ENCODE results near the gene ADPRHL1.

The ADPRHL1 gene

DNA sequence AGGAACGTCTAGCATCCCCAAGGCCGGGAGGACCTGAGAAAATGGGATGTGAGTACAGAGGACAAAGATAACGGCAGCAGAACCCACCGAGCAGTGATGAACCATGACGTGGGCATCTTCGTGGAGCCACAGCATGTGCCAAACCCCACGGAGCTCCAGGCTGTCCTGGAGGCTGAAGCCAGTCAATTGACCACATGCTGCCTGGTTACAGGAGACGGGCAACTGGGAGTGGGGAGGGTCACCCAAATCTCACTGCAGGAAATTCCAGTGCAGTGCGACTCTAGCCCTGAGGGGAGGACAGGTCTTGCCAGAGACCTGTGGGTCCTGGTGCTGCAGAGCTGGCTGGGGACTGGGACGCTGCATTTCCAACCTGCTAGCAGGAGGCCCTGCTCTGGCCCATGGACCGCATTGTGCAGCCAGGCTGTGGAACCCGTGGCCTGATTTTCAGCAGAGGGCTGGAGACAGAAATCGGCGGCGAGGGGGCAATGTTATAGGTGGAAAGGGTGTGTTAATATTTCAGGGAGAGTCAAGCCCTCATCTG, 86.2 kb downstream of the ADPRHL1 start:
- DNase-seq: no peak

DNA sequence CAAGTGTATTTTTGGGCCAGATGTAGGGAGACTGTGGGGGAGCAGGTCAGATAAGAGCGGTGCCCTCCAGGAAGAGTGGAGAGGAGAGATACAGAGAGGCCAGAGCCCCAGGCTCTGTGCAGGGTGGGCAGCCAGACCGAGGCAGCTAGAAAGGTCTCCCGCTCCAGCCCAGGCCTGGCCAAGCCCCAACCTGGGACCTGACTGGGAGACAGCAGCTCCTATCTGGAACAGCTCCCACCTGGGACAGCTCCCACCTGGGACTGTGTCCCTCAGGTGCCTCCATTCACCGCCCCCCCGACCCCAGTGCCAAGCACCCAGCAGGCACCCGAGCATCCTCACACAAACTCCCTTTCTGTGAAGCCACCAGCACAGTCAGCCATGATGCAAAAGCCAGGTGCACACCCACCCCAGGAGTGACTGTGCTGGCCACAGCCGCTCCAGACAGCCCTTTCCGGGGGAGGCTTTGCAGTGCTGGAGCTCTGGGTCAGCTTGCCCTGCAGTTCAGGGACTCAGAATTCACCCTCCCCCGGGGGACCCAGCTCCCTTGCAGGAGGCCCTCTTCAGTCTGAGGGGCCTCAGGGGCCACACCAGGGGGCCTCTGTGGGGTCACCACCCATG, 87.2 kb downstream of the ADPRHL1 start:
- DNase-seq: no peak

DNA sequence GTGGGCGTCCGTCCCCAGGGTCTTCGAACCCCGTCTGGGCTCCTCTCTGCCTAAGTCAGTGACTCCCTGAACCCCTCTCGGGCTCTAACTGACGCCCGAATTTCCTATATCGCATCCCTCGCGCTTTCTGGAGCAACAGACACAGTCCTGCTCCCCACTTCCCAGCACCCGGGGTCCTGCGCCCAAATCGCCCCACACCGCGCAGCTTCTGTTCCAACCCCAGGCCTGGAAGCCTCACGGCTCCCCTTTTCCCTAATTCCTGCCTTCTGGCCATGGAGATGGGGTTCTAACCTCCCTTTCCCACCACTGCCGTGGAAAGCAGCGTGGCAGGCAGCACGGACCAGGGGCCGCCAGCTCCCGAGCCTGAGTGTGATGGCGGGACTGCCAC, 87.7 kb downstream of the ADPRHL1 start:
- DNase-seq: no peak

DNA sequence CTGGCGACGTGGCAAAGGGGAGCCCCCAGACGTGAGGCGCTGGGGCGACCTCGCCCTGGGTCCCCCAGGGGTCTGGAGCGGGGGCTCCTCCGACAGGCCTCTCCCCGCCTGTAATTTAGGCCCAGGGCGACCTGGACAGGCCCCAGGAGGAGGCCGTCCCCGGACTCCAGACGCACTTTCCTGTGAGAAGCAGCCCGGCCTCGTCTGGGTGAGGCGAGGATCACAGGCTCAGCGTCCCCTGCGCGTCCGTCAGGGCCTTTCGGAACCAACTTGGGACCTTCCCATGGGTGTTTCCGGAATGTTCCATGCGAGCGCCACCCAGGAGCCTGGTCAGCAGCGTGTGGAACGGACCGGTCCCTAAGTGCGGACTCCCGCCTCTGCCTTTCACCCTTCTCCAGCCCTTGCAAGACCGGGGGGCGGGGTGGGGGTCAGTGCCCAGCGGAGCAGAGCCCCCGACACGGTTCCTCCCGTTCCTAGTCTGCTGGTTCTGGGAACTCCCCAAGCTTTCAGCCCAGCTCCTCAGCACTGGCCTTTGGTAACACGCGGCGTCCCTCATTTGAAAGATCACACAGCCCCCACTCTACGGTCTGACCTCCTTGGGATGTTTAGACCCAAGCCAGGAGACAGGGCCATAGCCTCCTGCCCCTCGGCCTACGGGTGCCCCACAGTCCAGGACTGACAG, 88.2 kb downstream of the ADPRHL1 start:
- DNase-seq: no peak

DNA sequence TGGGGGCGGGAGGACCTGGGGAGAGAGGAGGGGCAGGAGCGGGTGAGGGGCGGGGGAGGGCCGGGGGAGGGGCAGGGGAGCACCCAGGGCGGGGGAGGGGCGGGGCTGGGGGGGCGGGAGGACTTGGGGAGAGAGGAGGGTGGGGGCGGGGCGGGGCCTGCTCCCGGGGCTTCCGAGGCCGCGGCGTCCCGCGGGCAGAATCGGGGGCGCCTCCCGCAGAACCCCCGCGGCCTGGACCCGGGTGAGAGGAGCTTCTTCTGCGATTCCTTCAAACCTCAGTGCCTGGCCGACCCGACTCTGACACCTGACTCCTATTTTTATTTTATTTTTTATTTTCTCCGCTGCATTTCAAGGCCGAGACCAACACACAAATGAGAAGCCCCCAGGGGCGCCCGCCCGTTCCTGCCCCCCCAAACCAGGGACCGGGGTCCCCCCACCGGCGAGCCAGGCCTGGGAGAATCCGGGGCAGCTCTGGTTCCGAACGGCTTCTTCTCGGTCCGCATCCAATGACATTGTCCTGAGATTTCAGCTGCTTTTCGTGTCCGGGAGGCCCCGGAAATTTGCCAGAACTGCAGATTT, 88.9 kb downstream of the ADPRHL1 start:
- no peak for DNase-seq

DNA sequence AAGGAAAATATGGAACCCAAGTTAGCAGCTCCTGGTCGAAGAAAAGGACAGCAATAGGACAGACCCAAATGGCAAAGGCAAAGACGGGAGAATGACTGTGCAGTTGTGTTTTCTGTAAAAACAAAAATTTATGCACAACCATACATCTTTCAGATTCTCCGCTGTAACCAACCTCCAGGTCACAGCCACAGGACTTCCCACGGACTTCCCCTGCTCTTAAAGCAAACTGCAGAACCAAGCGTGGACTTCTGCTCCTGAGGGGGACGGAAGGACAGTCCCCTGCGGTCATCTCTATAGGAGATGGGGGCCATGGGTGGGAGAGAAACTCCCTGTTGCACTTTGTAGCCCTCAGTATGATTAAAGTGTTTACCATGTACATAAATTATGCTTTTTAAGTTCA, 91.9 kb downstream of the ADPRHL1 start:
- no peak for DNase-seq

DNA sequence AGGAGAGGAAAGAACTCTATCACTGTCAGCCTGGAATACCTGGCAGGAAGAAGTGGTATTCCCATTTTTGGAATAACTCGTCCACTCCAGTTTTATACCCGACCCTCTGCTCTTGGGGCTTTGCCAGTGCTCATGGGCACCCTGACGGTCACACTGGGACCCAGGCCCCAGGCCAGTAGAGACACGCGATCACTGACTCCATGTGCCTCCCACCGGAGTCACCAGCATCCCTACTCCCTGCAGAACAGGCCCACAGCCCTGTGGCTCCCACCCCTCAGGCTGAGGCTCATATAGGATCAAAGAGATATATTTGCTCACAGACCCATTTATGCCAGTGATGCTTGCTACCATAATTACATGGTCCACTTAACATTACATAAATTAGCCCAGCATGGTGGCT, 92.8 kb downstream of the ADPRHL1 start:
- DNase-seq: no peak

DNA sequence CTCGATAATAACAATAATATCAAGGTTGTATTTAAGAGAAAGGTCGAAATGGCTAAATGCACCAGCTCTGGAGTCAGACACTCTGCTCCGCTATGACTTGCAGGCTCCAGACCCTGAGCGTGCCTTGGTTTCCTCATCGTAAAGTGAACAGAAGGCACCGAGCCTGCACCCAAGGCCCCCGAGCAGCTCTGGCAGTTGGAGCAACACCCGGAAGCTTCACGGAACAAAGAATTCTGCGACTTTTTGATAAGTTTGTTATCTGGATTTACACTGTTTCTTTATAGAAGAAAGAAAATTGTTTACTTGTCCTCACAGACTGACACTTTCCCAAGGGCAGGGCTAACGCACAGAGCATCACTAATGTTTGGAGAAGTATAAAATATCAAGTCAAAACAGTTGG, 93.7 kb downstream of the ADPRHL1 start:
- no peak for DNase-seq

DNA sequence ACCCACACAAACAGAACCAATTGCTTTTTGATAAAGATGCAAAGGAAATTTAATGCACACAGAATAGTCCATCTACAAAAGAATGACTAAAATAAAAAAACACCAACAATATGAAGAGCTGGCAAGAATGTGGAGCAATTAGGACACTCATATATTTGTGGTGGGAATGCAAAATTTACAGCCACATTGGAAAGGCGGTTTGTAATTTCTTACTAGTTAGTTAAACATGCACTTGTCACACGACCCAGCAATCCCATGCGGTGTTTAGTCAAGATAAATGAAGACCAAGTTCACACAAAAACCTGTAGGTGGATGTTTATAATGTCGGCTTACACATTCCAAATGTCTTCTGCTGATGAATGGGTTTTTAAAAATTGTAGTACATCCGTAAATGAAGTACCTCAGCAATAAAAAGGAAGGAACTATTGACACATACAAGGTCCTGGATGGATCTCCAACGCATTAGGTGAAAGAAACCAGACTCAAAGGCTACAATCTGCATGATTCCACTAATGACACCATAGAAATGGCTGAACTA, 94.6 kb downstream of the ADPRHL1 start:
- DNase-seq: no peak

DNA sequence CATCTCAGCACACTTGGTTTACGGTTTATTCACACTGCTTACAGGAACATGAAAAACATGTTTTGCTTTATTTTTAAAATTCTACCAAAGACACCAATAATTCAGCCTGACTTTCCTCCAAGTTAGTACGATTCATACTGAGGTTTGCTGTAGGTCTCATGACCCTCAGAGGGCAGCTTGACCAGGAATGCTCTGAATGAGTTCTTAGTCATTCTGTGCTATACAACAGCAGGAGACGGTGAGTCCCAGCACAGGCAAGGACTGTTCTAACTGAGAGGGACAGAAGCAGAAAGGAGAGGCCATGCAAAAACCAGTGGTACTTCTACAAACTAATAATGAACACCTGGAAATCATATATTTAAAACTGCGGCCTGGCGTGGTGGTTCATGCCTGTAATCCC, 95.8 kb downstream of the ADPRHL1 start:
- no peak for DNase-seq

DNA sequence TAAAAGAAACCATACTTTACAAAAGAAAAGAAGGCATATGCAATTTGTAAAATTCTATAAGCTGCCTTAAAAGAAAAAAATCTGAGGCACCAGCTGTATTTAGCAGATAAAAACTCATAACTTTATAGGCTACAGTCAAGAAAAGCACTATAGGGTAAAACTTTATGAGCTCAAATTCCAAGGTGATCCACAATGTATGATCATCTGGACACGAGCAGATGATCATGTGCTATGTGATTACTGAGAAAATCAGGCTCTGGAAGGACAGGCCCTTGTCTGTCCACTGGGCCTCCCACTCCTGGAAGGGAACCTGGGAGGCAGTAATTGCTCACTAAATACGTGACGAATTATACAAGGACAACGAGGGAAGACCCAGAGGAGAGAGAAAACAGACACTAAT, 96.7 kb downstream of the ADPRHL1 start:
- no peak for DNase-seq

DNA sequence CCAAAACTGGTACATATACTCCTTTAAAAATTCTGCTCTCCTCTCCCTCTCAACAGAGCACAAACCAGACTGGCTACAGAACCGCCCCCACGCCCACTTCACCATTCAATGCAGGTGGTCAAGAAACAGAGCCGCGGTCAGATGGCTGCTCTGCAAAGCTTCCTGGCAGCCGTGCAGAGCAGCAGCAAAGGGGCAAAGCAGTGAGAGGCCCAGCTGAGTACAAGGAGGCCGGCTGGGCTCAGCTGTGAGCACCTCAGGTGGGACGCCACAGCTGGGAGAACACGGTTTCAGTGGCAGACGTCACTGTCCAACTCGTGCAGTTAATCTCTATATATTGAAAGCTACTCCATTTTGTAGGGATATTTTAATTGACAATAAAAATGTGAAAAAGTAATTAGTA, 97.7 kb downstream of the ADPRHL1 start:
- no peak for DNase-seq

DNA sequence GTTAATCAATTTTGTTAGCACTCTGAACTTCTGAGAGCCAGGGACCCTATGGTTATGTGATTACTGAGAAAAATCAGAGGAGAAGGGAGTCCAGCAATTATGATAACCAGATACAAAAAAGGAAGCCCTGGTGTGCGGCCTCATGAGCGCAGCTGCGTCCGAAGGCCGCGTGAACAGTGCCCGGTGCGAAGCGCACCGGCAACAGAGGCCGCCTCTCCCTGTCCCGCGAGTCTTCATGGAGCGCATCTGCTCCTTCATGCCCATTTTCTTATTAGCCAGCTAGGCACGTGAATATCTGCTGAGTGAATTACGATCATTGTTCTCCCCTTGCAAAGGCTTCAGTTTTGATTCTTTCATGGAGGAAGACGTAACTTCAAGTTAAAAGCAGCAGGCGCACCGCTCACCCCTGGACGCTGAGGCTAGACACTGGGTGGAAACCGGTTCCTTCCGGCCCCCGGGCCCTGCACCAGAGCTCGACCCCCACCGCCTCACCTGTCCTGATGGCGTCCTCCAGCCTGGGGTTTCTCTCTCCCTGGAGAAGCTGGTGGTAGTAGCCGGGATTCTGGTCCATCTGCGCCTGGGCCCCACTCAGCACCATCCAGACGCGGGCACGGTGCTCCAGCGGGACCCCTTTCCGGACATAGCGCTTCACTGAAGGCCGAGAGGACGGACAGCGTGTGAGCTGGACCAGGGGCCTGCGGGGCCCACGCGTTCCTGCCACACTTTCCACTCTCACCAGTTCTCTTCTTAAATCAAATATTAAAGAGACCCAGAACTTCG, 98.3 kb downstream of the ADPRHL1 start:
- no peak for DNase-seq

DNA sequence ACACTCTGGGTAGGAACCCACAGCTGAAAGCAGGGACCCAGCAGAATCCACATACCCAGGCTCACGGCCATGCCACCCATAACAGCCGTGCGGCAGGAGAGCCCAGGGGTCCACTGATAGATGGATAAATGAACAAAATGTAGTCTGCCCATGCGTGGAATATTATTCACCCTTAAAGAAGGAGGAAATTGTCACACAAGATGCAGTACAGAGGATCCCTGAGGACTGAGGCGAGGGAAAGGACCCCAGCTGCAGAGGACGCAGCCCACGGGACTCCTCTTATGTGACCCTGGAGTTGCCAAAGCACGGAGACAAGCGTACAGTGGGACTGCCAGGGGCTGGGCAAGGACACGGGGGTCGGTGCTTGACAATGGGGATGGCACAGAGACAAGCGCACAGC, 100.0 kb downstream of the ADPRHL1 start:
- DNase-seq: no peak

DNA sequence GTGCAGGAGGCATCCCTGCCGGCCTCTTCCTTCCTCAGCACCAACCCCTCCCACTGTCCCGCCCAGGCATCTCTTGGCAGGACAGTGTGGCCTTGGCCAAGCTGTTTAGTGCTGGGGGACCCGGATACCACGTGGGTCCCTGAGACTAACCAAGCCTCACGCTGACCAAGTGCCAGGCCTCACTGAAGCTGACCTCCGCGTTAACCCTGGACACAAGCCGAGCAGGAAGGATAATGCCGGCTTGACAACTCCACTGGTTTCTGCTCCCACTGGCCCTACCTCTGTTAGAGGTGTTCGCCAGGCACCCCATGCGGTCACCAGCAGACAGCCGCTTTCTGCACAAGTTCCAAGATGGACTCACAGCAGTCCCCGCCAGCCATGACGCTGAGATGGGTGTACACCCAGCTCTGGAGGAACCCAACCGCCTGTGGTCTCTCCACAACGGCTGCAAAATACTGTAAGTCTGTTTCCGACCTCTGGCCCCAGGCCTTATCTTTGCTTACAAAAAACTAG, 101.7 kb downstream of the ADPRHL1 start:
- no peak for DNase-seq

DNA sequence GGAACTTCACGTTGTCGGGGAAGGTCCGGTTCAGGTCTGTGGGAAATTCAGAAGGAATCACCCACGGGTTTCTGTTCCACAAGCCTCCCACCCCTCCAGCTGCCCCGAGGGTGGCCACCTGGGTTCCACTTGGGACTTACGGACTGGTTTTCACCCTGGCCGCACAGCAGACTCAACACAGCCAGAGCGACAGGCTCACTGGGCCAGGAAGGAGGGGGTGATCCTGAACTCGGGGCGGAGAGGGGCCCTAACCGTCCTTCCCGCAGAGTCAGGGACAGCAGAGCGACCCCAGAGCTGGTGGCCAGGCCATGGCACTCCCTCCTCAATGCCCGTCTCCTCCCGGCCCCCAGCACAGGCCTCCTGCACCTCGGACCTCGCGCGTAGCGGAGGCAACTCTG, 102.4 kb downstream of the ADPRHL1 start:
- DNase-seq: no peak

DNA sequence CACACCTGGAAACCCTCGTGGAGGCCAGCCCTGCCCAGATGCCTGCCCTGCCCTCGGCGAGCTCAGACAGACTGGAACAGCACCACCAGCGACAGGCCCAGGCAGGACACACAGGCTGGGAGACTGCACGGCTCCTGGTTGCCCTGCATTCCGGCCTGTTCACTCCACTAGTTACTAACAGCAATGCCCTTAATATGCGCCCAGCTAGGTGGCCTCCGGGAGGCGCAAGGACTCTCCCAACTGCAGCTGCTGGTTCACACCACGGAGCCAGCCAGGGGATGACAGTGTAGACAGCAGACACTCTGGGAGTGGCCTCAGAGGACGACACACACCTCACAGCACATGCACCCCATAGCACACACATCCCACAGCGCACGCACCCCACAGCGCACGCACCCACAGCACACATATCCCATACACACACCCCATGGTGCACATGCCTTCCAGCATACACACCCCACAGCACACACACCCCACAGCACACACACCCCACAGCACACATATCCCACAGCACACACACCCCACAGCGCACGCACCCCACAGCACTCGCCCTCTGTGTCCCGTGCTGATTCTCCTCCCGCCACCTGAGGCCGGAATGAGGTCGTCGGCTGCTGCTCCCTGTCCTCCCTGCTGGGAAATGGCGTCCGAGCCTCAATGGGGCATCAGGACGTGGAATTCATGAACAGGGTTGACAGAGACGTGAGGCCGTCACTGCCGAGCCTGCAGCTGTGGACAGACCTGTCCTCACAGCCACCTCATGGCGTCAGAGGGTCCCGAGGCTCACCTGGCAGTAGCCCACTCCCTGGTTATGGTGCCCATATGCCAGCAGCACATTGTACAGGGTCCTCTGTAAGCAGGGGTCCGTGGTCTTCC, 103.0 kb downstream of the ADPRHL1 start:
- DNase-seq: no peak

Measured in stimulated activated CD4-positive, alpha-beta T cell treated with anti-CD3 and anti-CD28 coated beads, Interleukin-15, amount 100 ng/mL, for 24 hours (primary cell).